ENCODE results near the gene STAM. TPM values are rescaled to one million over a fixed set of nuclear protein-coding genes. Genes with fewer than 3 reads are reported as not detected.

The STAM gene
- total and polyA plus RNA-seq, 2 donors (not counting 3 experiments of a cell fraction or from before 2014, with no cell fraction given) = 17.7 to 20.0 TPM

DNA sequence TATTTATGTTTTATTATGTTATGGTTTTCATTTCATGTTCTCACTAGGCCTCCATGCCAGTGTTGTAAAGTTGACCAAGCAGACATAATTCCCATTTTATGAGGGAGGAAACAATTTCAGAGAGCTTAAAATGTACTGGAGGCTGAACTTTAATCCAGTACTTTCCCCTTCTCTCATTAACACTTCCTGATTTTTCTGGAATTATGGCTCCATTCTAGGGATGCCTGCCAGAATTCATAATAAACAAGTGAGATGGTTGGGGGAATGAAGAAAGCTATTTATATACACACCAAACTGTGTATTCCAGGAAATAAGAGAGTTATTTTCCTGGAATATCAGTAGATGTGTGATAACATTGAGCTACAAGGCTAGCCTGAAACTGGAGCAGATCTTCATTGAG lies 114.9 kb downstream of the STAM start:
- intact Hi-C loops (cut with micrococcal nuclease) (no loop called here), dilution Hi-C loops (cut with MboI; ENCODE audit: extremely low pct_ligation_motif_present, low sequenced_read_pairs) (no loop called here)
- Histone ChIP-seq H3K4me2 (ENCODE audit: insufficient read depth, low read length) (peak overlapping the region; percentile 18), H3K36me3 (ENCODE audit: control insufficient read depth in 2 of 2, extremely low read depth in 1 of 2, insufficient read depth in 2 of 2, low read length in 2 of 2) (no peaks in the 10 kb centered on the region), H3K79me2 (ENCODE audit: control insufficient read depth, insufficient read depth, low read length) (no peaks in the 10 kb centered on the region), H3K27me3 (ENCODE audit: control insufficient read depth in 2 of 2, insufficient read depth in 2 of 2, low read length in 2 of 2) (no peaks in the 10 kb centered on the region), H2AFZ (ENCODE audit: low read depth, low read length) (no peak overlapping the region), H3K9me3 (replicated peaks; ENCODE audit: control insufficient read depth, insufficient read depth, low read length) (no peaks in the 10 kb centered on the region), H3K9ac (replicated peaks; ENCODE audit: extremely low read depth, insufficient read depth, low read length) (no peak overlapping the region), H3K9me1 (replicated peaks; ENCODE audit: control insufficient read depth, extremely low read depth, insufficient read depth, low read length) (no peaks in the 10 kb centered on the region), H3K4me1 (ENCODE audit: control insufficient read depth, extremely low read depth, insufficient read depth, low read length) (peaks cover 3% of the 10 kb centered on the region), H3K27ac (ENCODE audit: insufficient read depth, low read depth, low read length) (no peak overlapping the region), H3K4me3 (replicated peaks in 1 of 3; ENCODE audit: insufficient read depth in 1 of 3, low read depth in 1 of 3, low read length in 3 of 3) (no peak overlapping the region), H4K20me1 (replicated peaks; ENCODE audit: control insufficient read depth, extremely low read depth, insufficient read depth, low read length) (no peaks in the 10 kb centered on the region)
- TF ChIP-seq MYC (IDR thresholded peaks at IDR 0.05; ENCODE audit: low read depth, low read length) (no peak), POLR2AphosphoS5 (IDR thresholded peaks at IDR 0.05; ENCODE audit: insufficient read depth, low read depth, low read length) (no peak), JUN (IDR thresholded peaks at IDR 0.05; ENCODE audit: borderline replicate concordance, insufficient read depth, insufficient read length, low read depth) (no peak)
- DNase-seq (ENCODE audit: low read depth, low spot score) = peak; percentile 93
- POLR2A ChIA-PET = no interaction called here
- BruUV-seq (replicated peaks) = no TSS peak
- FAIRE-seq = no peak
- CTCF ChIA-PET = interaction anchor here (0.6 to 1.5 kb wide), 7 partner anchors 11 to 89 kb away, joined by 3 to 8 read pairs (median 4); no protein-coding TSS in a partner anchor

DNA sequence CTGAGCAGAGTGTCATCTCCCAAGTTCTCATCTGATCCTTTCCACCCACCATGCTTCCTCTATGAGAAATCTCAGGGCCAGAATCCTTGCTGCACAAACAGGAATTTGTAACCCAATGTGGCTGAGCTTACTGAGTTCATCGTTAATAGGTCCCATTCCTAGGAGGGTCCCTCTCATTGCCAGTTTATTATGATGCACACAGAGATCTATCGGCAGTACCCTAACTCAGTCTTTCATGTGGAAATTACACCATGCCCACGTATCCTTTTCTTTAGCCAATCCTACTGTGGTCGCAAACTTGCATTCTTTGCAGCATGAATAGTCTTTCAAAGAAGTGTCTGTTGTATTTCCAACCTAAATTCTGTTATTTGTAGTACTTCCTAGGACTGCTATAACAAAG lies 120.2 kb downstream of the STAM start:
- no peaks in the 10 kb centered on the region for H3K9me3 ChIP-seq (replicated peaks; ENCODE audit: control insufficient read depth, insufficient read depth, low read length)
- H3K9ac ChIP-seq (replicated peaks; ENCODE audit: extremely low read depth, insufficient read depth, low read length) = no peak overlapping the region
- intact Hi-C loops (cut with micrococcal nuclease) (no loop called here), dilution Hi-C loops (cut with MboI; ENCODE audit: extremely low pct_ligation_motif_present, low sequenced_read_pairs) (no loop called here)
- POLR2A ChIA-PET = no interaction called here
- H4K20me1 ChIP-seq (replicated peaks; ENCODE audit: control insufficient read depth, extremely low read depth, insufficient read depth, low read length) = no peaks in the 10 kb centered on the region
- FAIRE-seq = peak; percentile 24
- BruUV-seq (replicated peaks) = no TSS peak
- H3K27me3 ChIP-seq (ENCODE audit: control insufficient read depth in 2 of 2, insufficient read depth in 2 of 2, low read length in 2 of 2) = no peaks in the 10 kb centered on the region
- no peak overlapping the region for H3K27ac ChIP-seq (ENCODE audit: insufficient read depth, low read depth, low read length)
- no peak for TF ChIP-seq GATA2 (IDR thresholded peaks at IDR 0.05; ENCODE audit: insufficient read depth, insufficient read length, low read depth, low read length)
- no peak for TF ChIP-seq MYC (IDR thresholded peaks at IDR 0.05; ENCODE audit: low read depth, low read length)
- TF ChIP-seq POLR2AphosphoS5 (IDR thresholded peaks at IDR 0.05; ENCODE audit: insufficient read depth, low read depth, low read length) = no peak
- TF ChIP-seq JUN (IDR thresholded peaks at IDR 0.05; ENCODE audit: borderline replicate concordance, insufficient read depth, insufficient read length, low read depth) = no peak
- no peak for TF ChIP-seq EZH2 (IDR thresholded peaks at IDR 0.05; ENCODE audit: borderline replicate concordance, low read depth, low read length, severe bottlenecking)
- TF ChIP-seq POLR2A (IDR thresholded peaks at IDR 0.05; ENCODE audit: low read depth, low read length) = no peak
- TF ChIP-seq, protein P1, sequence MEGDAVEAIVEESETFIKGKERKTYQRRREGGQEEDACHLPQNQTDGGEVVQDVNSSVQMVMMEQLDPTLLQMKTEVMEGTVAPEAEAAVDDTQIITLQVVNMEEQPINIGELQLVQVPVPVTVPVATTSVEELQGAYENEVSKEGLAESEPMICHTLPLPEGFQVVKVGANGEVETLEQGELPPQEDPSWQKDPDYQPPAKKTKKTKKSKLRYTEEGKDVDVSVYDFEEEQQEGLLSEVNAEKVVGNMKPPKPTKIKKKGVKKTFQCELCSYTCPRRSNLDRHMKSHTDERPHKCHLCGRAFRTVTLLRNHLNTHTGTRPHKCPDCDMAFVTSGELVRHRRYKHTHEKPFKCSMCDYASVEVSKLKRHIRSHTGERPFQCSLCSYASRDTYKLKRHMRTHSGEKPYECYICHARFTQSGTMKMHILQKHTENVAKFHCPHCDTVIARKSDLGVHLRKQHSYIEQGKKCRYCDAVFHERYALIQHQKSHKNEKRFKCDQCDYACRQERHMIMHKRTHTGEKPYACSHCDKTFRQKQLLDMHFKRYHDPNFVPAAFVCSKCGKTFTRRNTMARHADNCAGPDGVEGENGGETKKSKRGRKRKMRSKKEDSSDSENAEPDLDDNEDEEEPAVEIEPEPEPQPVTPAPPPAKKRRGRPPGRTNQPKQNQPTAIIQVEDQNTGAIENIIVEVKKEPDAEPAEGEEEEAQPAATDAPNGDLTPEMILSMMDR (IDR thresholded peaks at IDR 0.05; ENCODE audit: extremely low read depth in 1 of 2, insufficient read depth in 1 of 2, low read depth in 1 of 2, low read length in 2 of 2) = no peak
- TF ChIP-seq MAX (IDR thresholded peaks at IDR 0.05; ENCODE audit: insufficient read depth, insufficient read length) = no peak
- no peak for TF ChIP-seq FOS (IDR thresholded peaks at IDR 0.05; ENCODE audit: borderline replicate concordance, insufficient read depth, low read length)
- no peak for DNase-seq (ENCODE audit: low read depth, low spot score)
- CTCF ChIA-PET = no interaction called here
- no peak overlapping the region for H3K4me2 ChIP-seq (ENCODE audit: insufficient read depth, low read length)
- H3K4me3 ChIP-seq (replicated peaks in 1 of 3; ENCODE audit: insufficient read depth in 1 of 3, low read depth in 1 of 3, low read length in 3 of 3) = no peak overlapping the region
- no peaks in the 10 kb centered on the region for H3K79me2 ChIP-seq (ENCODE audit: control insufficient read depth, insufficient read depth, low read length)
- H3K4me1 ChIP-seq (ENCODE audit: control insufficient read depth, extremely low read depth, insufficient read depth, low read length) = peaks cover 12% of the 10 kb centered on the region
- no peak overlapping the region for H2AFZ ChIP-seq (ENCODE audit: low read depth, low read length)
- H3K36me3 ChIP-seq (ENCODE audit: control insufficient read depth in 2 of 2, extremely low read depth in 1 of 2, insufficient read depth in 2 of 2, low read length in 2 of 2) = no peaks in the 10 kb centered on the region
- no peaks in the 10 kb centered on the region for H3K9me1 ChIP-seq (replicated peaks; ENCODE audit: control insufficient read depth, extremely low read depth, insufficient read depth, low read length)
